ENCODE data around the gene FFAR1. TPM values are rescaled to one million over a fixed set of nuclear protein-coding genes. Genes with fewer than 3 reads are reported as not detected.

Gene FFAR1
- polyA plus RNA-seq, 1 experiment = not detected

DNA sequence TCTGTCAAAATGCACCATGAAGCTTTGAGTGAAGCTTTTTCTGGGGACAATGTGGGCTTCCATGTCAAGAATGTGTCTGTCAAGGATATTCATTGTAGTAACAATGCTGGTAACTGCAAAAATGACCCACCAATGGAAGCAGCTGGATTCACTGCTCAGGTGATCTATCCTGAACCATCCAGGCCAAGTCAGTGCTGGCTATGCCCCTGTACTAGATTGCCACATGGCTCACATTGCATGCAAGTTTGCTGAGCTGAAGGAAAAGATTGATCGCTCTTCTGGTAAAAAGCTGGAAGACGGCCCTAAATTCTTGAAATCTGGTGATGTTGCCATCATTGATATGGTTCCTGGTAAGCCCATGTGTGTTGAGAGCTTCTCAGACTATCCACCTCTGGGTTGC, 35.8 kb downstream of the FFAR1 start:
- TF ChIP-seq, protein P1, sequence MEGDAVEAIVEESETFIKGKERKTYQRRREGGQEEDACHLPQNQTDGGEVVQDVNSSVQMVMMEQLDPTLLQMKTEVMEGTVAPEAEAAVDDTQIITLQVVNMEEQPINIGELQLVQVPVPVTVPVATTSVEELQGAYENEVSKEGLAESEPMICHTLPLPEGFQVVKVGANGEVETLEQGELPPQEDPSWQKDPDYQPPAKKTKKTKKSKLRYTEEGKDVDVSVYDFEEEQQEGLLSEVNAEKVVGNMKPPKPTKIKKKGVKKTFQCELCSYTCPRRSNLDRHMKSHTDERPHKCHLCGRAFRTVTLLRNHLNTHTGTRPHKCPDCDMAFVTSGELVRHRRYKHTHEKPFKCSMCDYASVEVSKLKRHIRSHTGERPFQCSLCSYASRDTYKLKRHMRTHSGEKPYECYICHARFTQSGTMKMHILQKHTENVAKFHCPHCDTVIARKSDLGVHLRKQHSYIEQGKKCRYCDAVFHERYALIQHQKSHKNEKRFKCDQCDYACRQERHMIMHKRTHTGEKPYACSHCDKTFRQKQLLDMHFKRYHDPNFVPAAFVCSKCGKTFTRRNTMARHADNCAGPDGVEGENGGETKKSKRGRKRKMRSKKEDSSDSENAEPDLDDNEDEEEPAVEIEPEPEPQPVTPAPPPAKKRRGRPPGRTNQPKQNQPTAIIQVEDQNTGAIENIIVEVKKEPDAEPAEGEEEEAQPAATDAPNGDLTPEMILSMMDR (IDR thresholded peaks at IDR 0.05; ENCODE audit: insufficient read depth, low read depth, low read length) = no peak
- CTCF ChIA-PET = interaction anchor here (1.2 kb wide), 1 partner anchor 9 kb away, joined by 4 read pairs; no protein-coding TSS in a partner anchor
- no peaks in the 10 kb centered on the region for H3K36me3 ChIP-seq (ENCODE audit: control insufficient read depth, insufficient read depth, low read length)

GRCh38 chr19:35388277-35389054, 40.8 kb downstream of the FFAR1 start:
- ChIA-PET POLR2A (no interaction called here), CTCF (no interaction called here)
- no peaks in the 10 kb centered on the region for H3K36me3 ChIP-seq (ENCODE audit: control insufficient read depth, insufficient read depth, low read length)
- TF ChIP-seq, protein P1 (IDR thresholded peaks at IDR 0.05; ENCODE audit: insufficient read depth, low read depth, low read length) = no peak
- DNase-seq (ENCODE audit: low read depth) = no peak
- H3K27me3 ChIP-seq (ENCODE audit: control insufficient read depth, insufficient read depth, low read length) = no peaks in the 10 kb centered on the region
- no peak overlapping the region for H3K4me3 ChIP-seq (ENCODE audit: low read depth, low read length)

More for the DNA sequence above, 35.8 kb downstream of the FFAR1 start:
- no peak for DNase-seq (ENCODE audit: low read depth)
- Histone ChIP-seq H3K27me3 (ENCODE audit: control insufficient read depth, insufficient read depth, low read length) (no peaks in the 10 kb centered on the region), H3K4me3 (ENCODE audit: low read depth, low read length) (no peak overlapping the region)
- POLR2A ChIA-PET = no interaction called here

GRCh38 chr19:35389192-35389861, 41.6 kb downstream of the FFAR1 start:
- TF ChIP-seq, protein P1 (IDR thresholded peaks at IDR 0.05; ENCODE audit: insufficient read depth, low read depth, low read length) = no peak
- no peaks in the 10 kb centered on the region for H3K27me3 ChIP-seq (ENCODE audit: control insufficient read depth, insufficient read depth, low read length)
- CTCF ChIA-PET = no interaction called here
- POLR2A ChIA-PET = no interaction called here
- H3K4me3 ChIP-seq (ENCODE audit: low read depth, low read length) = no peak overlapping the region
- DNase-seq (ENCODE audit: low read depth) = no peak
- H3K36me3 ChIP-seq (ENCODE audit: control insufficient read depth, insufficient read depth, low read length) = no peaks in the 10 kb centered on the region

- Histone ChIP-seq H3K27me3 (ENCODE audit: control insufficient read depth, insufficient read depth, low read length) (no peaks in the 10 kb centered on the region), H3K4me3 (ENCODE audit: low read depth, low read length) (no peak overlapping the region), H3K36me3 (ENCODE audit: control insufficient read depth, insufficient read depth, low read length) (no peaks in the 10 kb centered on the region)
- DNase-seq (ENCODE audit: low read depth) = no peak
- ChIA-PET CTCF (no interaction called here), POLR2A (no interaction called here)
- TF ChIP-seq, protein P1 (IDR thresholded peaks at IDR 0.05; ENCODE audit: insufficient read depth, low read depth, low read length) = no peak
Observed at GRCh38 chr19:35392742-35393715, 45.3 kb downstream of the FFAR1 start.
